GM19438 (cell line): ENCODE data around the gene SNCB.

Experiments used
- ATAC-seq: cut with Tn5 transposase; IDR thresholded peaks from one replicate; pipeline ENCODE4 v1.9.1; 2021; ENCODE audit warnings: low read depth; ENCODE audit not compliant: unreplicated experiment

Gene SNCB

GRCh38 chr5:176646049-176646706 lies 15.8 kb upstream of the SNCB start:
- ATAC-seq, result no peak

GRCh38 chr5:176644878-176645670 lies 14.7 kb upstream of the SNCB start:
- no peak for ATAC-seq

DNA sequence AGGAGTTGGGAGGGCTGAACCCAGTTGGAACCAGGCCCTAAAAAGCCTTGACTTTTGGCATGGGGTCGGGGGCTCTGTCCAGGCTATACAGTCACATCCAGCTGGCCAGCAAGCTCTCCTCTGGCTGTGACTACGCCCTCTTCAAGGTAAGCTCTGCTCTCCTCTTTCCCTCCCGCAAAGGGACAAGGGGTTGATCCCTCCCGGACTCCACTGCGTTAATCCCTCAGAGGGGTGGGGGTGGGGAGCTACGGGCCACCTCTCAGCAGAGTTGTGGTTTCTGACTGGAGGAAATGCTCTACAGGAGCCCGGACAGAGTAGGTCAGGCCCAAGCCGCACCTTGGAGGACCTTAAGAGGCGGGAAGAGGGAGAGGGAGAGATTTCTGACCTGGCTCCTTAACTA lies 14.0 kb upstream of the SNCB start:
- ATAC-seq, result no peak

DNA sequence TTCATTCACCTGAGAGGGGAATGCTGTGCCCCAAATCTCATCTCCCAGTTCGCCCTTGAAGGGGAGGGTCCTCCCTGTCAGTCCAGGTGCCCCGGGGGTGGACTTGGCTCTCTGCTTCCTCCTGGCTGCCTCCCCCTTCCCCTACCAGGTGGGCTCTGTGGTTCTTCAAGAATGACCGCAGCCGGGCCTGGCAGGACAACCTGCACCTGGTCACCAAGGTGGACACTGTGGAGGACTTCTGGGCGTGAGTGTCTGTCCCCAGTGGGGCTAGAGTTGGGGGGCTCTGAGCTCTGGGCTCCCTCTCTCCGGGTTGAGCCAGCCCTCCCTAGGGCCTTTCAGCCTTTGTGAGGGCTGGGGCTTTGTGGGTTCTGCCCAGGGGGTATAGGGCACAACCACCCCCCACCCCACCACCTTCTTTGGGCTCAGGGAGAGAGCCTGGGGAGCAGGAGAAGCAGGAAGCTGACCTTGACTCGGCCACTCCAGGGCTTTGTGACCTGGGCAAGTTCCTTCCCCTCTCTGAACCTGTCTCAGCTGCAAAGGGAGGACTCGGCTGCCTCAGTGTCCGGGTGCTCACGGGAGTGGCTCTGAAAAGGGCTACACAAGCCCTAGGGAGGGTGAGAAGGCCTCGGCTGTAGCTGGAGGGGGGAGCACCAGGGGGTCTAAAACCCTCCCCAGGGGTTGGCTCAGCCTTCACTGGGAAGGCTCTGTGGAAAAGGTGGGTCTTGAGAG lies 13.3 kb upstream of the SNCB start:
- ATAC-seq, result no peak

GRCh38 chr5:176642675-176643490 lies 12.5 kb upstream of the SNCB start:
- ATAC-seq, result no peak

- ATAC-seq, result no peak
Observed at GRCh38 chr5:176640616-176641015, 10.3 kb upstream of the SNCB start.

DNA sequence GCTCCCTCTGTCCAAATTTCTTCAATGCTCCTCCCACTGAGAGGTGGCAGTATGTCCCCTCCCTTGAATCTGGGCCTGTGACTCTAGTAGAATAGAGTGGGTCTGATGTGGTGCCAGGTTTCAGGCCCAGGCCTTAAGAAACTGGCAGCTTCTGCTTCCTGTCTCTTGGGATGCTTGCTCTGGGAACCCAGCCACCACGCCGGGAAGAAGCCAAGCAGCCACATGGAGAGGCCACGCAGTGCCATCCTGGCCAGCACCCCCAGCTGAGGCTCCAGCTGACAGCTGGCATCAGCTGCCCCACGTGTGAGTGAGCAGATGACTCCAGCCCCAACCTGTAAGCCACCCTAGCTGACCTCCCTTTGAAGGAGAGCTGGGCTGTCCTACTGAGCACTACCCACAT lies 9.6 kb upstream of the SNCB start:
- no peak for ATAC-seq

DNA sequence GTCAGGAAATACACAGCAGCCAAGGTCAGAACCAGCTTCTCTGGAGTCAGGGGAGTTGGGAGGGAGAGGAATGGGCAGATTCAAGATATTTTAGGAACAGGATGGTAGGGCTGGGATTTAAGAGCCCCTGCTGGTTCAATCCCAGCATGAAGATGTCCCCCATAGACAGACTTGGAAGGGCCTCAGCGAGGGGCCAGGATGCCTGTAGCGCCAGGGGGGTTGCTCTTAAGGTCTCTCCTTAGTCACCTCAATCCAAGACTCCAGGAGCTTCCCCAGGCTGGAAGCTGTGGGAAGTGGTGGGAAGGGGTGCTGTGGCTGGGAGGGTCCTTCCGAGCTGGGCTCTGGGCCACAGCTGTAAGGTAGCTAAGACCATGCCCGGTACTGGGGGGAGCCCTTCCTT lies 8.9 kb upstream of the SNCB start:
- no peak for ATAC-seq

- no peak for ATAC-seq
Observed at GRCh38 chr5:176638437-176638836, 8.1 kb upstream of the SNCB start.

DNA sequence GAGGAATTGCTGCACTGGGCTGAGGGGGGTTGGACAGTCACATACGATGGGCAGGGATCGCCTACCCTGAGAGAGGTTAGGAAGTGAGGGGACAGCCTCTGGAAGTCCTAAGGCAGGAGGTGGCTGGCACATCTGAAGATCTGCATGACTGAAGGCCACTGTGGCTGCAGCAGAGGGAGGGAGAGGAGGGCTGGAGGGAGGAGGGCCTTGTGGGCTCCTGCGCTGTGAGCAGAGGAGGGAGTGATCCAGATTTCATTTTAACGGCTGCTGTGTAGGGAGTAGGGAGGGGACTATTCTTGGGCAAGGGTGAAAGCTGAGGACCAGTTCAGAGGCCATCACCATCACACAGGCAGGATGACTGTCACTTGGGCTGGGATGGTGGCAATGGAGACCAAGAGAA lies 7.2 kb upstream of the SNCB start:
- ATAC-seq, result no peak

GRCh38 chr5:176636426-176636825 lies 6.1 kb upstream of the SNCB start:
- no peak for ATAC-seq

GRCh38 chr5:176633598-176633997 lies 3.3 kb upstream of the SNCB start:
- no peak for ATAC-seq

DNA sequence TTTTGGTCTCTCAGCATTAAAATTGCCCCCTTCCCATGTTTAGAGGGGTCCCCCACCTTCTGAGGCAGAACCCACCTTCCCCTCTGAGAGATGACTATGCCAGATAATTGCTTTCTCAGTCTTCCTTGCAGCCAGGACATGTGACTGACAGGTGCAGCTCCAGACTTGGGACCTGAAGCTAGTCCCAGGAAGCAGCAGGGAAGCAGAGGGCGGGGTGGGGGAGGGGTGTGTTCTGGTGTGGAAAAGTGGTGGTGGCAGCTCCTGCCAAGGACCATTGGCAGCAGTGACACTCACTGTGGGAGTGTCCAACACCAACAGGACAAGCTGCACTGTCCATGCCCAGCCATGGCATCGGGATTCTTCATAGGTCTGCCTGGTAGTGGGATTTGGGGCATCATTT lies 2.4 kb upstream of the SNCB start:
- no peak for ATAC-seq

GRCh38 chr5:176631383-176632200 lies 1.3 kb upstream of the SNCB start:
- no peak for ATAC-seq

- no peak for ATAC-seq
Observed at GRCh38 chr5:176630681-176631222, 418 bp upstream of the SNCB start.

- no peak for ATAC-seq
Observed at GRCh38 chr5:176629317-176629852, 949 bp downstream of the SNCB start.

DNA sequence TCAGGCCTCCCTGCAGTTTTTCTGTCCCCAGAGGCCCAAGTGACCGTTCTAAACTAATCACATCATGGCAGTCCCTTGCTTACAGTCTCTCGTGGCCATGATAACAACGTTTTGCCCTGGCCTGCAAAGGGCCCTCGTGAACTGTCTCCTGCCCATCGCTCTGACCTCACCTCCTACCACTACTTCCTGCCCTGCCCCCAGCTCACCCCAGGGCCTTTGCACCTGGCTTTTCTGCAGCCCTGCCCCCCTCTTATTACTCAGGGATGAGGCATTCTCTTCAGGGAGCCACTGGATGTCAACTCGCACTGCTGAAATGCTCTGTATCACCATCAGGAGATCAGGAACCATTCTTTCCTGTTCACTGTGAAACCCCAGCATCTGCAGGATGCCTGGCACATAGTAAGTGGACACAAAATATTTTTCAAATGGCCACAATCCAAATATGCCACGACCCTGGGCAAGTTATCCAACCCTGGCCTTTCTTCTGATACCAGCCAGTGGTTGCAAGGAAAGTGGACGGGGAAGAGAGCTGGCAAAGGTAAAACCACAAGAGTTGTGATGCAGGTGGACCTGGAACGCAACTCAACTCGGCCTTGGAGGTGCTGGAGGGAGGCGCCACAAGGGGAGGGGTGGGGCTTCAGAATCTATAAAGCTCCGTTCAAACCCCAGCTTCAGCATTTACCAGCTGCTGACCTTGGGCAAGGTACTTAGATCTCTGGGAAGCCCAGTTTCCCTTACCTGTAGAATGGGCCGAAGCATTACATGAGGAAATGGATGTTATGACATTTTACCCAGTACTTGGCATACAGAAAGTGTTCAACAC lies 1.7 kb downstream of the SNCB start:
- no peak for ATAC-seq

GRCh38 chr5:176627582-176627981 lies 2.8 kb downstream of the SNCB start:
- ATAC-seq, result no peak

DNA sequence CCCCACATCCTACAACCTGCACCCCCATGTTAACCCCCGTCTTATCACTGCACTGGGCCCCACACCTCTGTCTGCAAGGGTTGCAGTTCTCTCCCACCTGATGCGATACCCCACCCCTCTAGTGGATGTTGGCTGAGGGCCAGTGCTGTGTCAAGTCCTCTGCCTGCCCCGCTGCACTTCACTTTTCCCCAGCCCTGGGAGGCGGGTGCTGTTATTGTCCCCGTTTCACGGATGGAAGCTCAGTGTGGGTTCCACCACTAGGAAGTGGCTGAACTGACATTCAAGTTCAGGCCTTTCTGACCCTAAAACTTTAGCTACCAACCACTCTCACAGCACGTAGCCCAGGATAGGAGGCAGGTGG lies 3.5 kb downstream of the SNCB start:
- ATAC-seq, result no peak
